K562 (cell line): Measurements from ENCODE around the gene CCL5. TPM values are rescaled to one million over a fixed set of nuclear protein-coding genes. Genes with fewer than 3 reads are reported as not detected.

ENCODE experiments used
- ATAC-seq: fragments of 200-7000 bp; cut with Tn5 transposase; 3 replicates; pipeline ENCODE4 v1.9.1; 2020; ENCODE audit warnings: moderate library complexity
- BruUV-seq: library from RNA; stranded (reverse); fragments of 400-500 nt; replicated peaks from 2 replicates; lab custom pipeline; 2021; lab: Mats Ljungman, UMichigan
- CTCF ChIA-PET: fragments of 300-600 bp; formaldehyde crosslinking; extraction: SDS; loops from one replicate; lab custom pipeline; 2021; ENCODE audit warnings: low intra/inter-chr PET ratio; lab: Yijun Ruan, JAX
- POLR2A ChIA-PET: fragments of 300-600, 350-650 bp; sonication (Branson Sonifier 250); formaldehyde crosslinking; extraction: SDS; loops from one replicate; lab custom pipeline; 2021; ENCODE audit warnings: antibody characterized with exemption, inconsistent platforms; lab: Yijun Ruan, JAX
- DNase-seq, 4 experiments: peaks; one replicate each; pipeline versions ENCODE4 v3.0.0 to v3.0.0-alpha.2; 2011 to 2018; ENCODE audit warnings: low spot score in 3 of 4, mixed read lengths in 3 of 4; ENCODE audit errors: extremely low read depth in 1 of 4
- FAIRE-seq: peaks from 2 replicates; lab custom pipeline; 2011; peaks lifted over from hg19 to GRCh38; lab: Jason Lieb, UNC
- H2AFZ ChIP-seq: 2 replicates; pipeline ENCODE4 v1.6.0; 2011; ENCODE audit warnings: low read depth, low read length, control low read depth, inconsistent platforms
- H3K27ac ChIP-seq: fragments of 200-600 bp; 3 replicates; pipeline ENCODE4 v1.8.0; 2011; ENCODE audit warnings: low read depth, mild to moderate bottlenecking, control low read depth, inconsistent platforms, low read length, moderate library complexity, mixed read lengths; ENCODE audit errors: extremely low read depth
- H3K27me3 ChIP-seq, 2 experiments: fragments of 300-600 bp in 1 of 2; 2 replicates in 1 of 2; 3 replicates in 1 of 2; pipeline versions ENCODE4 v1.6.0 to v1.8.0; 2011; ENCODE audit warnings: inconsistent platforms in 2 of 2, low read length in 2 of 2, mild to moderate bottlenecking in 1 of 2, mixed read lengths in 1 of 2, moderate library complexity in 1 of 2; ENCODE audit not compliant: control insufficient read depth in 2 of 2, insufficient read depth in 2 of 2
- H3K36me3 ChIP-seq: fragments of 300-600 bp; 3 replicates; pipeline ENCODE4 v1.8.0; 2011; ENCODE audit warnings: mild to moderate bottlenecking, low read length, inconsistent platforms; ENCODE audit not compliant: control insufficient read depth, insufficient read depth
- H3K4me1 ChIP-seq, 2 experiments: fragments of 200-600 bp in 1 of 2; replicated peaks in 1 of 2; 2 replicates in 1 of 2; 3 replicates in 1 of 2; pipeline versions ENCODE4 v1.5.1 to v1.8.0; 2011; ENCODE audit warnings: inconsistent platforms in 2 of 2, low read length in 2 of 2, mild to moderate bottlenecking in 1 of 2, mixed read lengths in 1 of 2, moderate library complexity in 1 of 2; ENCODE audit not compliant: control insufficient read depth in 2 of 2, insufficient read depth in 2 of 2
- H3K4me2 ChIP-seq: 2 replicates; pipeline ENCODE4 v1.6.1; 2011; ENCODE audit warnings: low read length, control low read depth, inconsistent platforms, mixed read lengths; ENCODE audit not compliant: insufficient read depth
- H3K4me3 ChIP-seq: fragments of 200-600 bp; sonication (generic), shearing (Covaris generic); 2 replicates; pipeline ENCODE4 v1.5.1; 2016; ENCODE audit warnings: control low read depth, inconsistent platforms
- H3K79me2 ChIP-seq: fragments of 200-600 bp; 3 replicates; pipeline ENCODE4 v1.8.0; 2011; ENCODE audit warnings: low read length, inconsistent platforms; ENCODE audit not compliant: control insufficient read depth, insufficient read depth
- H3K9ac ChIP-seq, 2 experiments: 2 replicates each; pipeline versions ENCODE4 v1.6.0 to v1.6.1; 2011; ENCODE audit warnings: low read depth in 2 of 2, low read length in 2 of 2, control low read depth in 1 of 2, inconsistent platforms in 1 of 2, mild to moderate bottlenecking in 1 of 2, mixed read lengths in 1 of 2; ENCODE audit not compliant: insufficient read depth in 1 of 2
- H3K9me1 ChIP-seq: one replicate; pipeline ENCODE4 v1.6.0; 2011; ENCODE audit warnings: inconsistent platforms, mild to moderate bottlenecking, low read length, moderate library complexity; ENCODE audit not compliant: control insufficient read depth, insufficient read depth
- H3K9me3 ChIP-seq: replicated peaks from 2 replicates; pipeline ENCODE4 v1.5.1; 2011; ENCODE audit warnings: low read depth, low read length, inconsistent platforms; ENCODE audit not compliant: control insufficient read depth, insufficient read depth
- H4K20me1 ChIP-seq: replicated peaks from 2 replicates; pipeline ENCODE4 v1.6.1; 2011; ENCODE audit warnings: low read length, inconsistent platforms, mixed read lengths; ENCODE audit not compliant: control insufficient read depth, insufficient read depth
- BACH1 ChIP-seq: fragments of 200-800 bp; sonication (Bioruptor generic); IDR thresholded peaks from 2 replicates; pipeline ENCODE4 v1.6.1; 2016; ENCODE audit warnings: missing genetic modification characterization, missing compliant biosample characterization
- CEBPG ChIP-seq, 3 experiments: fragments of 200-800 bp in 1 of 3; sonication (Bioruptor generic) in 1 of 3; sonication (generic) in 1 of 3; formaldehyde crosslinking in 1 of 3; IDR thresholded peaks in 2 of 3; conservative IDR thresholded peaks in 1 of 3; 2 replicates each; pipeline versions ENCODE4 v1.6.1 to v1.8.0; 2016 to 2022; ENCODE audit warnings: missing compliant biosample characterization in 2 of 3, missing genetic modification characterization in 2 of 3, mild to moderate bottlenecking in 1 of 3, missing genetic modification reagents in 1 of 3
- FOXJ3 ChIP-seq: sonication (generic); formaldehyde crosslinking; IDR thresholded peaks from 2 replicates; pipeline ENCODE4 v1.4.0; 2020; ENCODE audit warnings: mild to moderate bottlenecking, missing genetic modification reagents
- GATAD2A ChIP-seq: fragments of 450-650 bp; IDR thresholded peaks from 2 replicates; pipeline ENCODE4 v1.6.1; 2017
- NFXL1 ChIP-seq: fragments of 450-650 bp; formaldehyde crosslinking; IDR thresholded peaks from 2 replicates; pipeline ENCODE4 v1.4.0; 2021; ENCODE audit warnings: mild to moderate bottlenecking
- PHB ChIP-seq: fragments of 250-450 bp; sonication (Bioruptor Pico); IDR thresholded peaks from 2 replicates; pipeline ENCODE4 v1.5.0; 2021
- PHB2 ChIP-seq: fragments of 450-650 bp; IDR thresholded peaks from 2 replicates; pipeline ENCODE4 v1.6.1; 2017; ENCODE audit warnings: low read depth
- PRMT5 ChIP-seq: sonication (generic); formaldehyde crosslinking; IDR thresholded peaks from 2 replicates; pipeline ENCODE4 v1.5.0; 2020; ENCODE audit warnings: missing genetic modification reagents
- PTTG1 ChIP-seq: fragments of 450-650 bp; IDR thresholded peaks from 2 replicates; pipeline ENCODE4 v1.6.1; 2016; ENCODE audit warnings: low read depth, mild to moderate bottlenecking, missing genetic modification characterization, missing compliant biosample characterization
- RAD51 ChIP-seq: fragments of 450-650 bp; IDR thresholded peaks from 2 replicates; pipeline ENCODE4 v1.7.1; 2016; ENCODE audit warnings: low read depth, mild to moderate bottlenecking, borderline replicate concordance
- SIN3B ChIP-seq: fragments of 450-650 bp; IDR thresholded peaks from 2 replicates; pipeline ENCODE4 v1.6.1; 2017; ENCODE audit warnings: low read depth, mild to moderate bottlenecking, moderate library complexity
- SMAD4 ChIP-seq: fragments of 250-450 bp; sonication (Bioruptor Pico); conservative IDR thresholded peaks from 2 replicates; pipeline ENCODE4 v1.8.0; 2021; ENCODE audit warnings: inconsistent platforms, mild to moderate bottlenecking, moderate library complexity
- TRIM24 ChIP-seq, 2 experiments: fragments of 450-650 bp; IDR thresholded peaks; 2 replicates each; pipeline ENCODE4 v1.6.1; 2016
- ZC3H8 ChIP-seq: fragments of 450-650 bp; IDR thresholded peaks from 2 replicates; pipeline ENCODE4 v1.6.1; 2017
- ZNF175 ChIP-seq: fragments of 200-800 bp; sonication (Bioruptor generic); IDR thresholded peaks from 2 replicates; pipeline ENCODE4 v1.6.1; 2016; ENCODE audit warnings: low read depth, mild to moderate bottlenecking, missing genetic modification characterization, missing compliant biosample characterization
- ZNF696 ChIP-seq: fragments of 250-450 bp; sonication (Bioruptor Pico); conservative IDR thresholded peaks from 2 replicates; pipeline ENCODE4 v1.4.0; 2020; ENCODE audit warnings: mild to moderate bottlenecking, moderate library complexity
- WGBS: fragments of 100-300 bp; shearing (Covaris generic); methylation state at CpG from one replicate; pipeline ENCODE4 v1.1.6; 2016; ENCODE audit warnings: low coverage, mixed read lengths; ENCODE audit not compliant: insufficient coverage; ENCODE audit errors: missing lambda C conversion rate; 5-methylcytosine and 5-hydroxymethylcytosine counted together
- in situ Hi-C: fragments of 300-500 bp; cut with MboI; formaldehyde crosslinking; loops from 4 replicates; pipeline ENCODE4 v1.15.0; 2018; ENCODE audit warnings: inconsistent platforms, mixed read lengths
- intact Hi-C: fragments of 100-400 bp; cut with micrococcal nuclease; formaldehyde crosslinking; loops from 2 replicates; pipeline ENCODE4 v1.14.2; 2022
- polyA plus RNA-seq, 8 experiments: library from polyadenylated mRNA; depleted of rRNA in 4 of 8; stranded (reverse) in 5 of 8; unstranded in 3 of 8; fragments of >200 nt; fragmentation: Nextera tagmentation in 2 of 8; fragmentation: Illumina TruSeq in 1 of 8; extraction: Ambion mirVana in 2 of 8; extraction: Trizol in 1 of 8; gene quantifications; 2 replicates each; pipeline versions ENCODE4 v1.2.1 to v1.2.3, GENCODE V29; 2011 to 2014; ENCODE audit warnings: inconsistent platforms in 1 of 8, missing spikeins in 1 of 8
- total RNA-seq, 7 experiments: library from RNA; depleted of rRNA in 6 of 7; stranded (reverse); fragments of >200 nt in 6 of 7; fragmentation: Illumina TruSeq in 2 of 7; extraction: Trizol in 2 of 7; gene quantifications; 2 replicates each; pipeline versions ENCODE4 v1.2.1 to v1.2.3, GENCODE V29; 2011 to 2021; ENCODE audit warnings: low replicate concordance in 1 of 7
- TF ChIP-seq, protein P1 (sequence below): fragments of 250-450 bp; sonication (Bioruptor Pico); IDR thresholded peaks from 2 replicates; pipeline ENCODE4 v1.4.0; 2020; ENCODE audit warnings: mild to moderate bottlenecking, moderate library complexity
- TF ChIP-seq, protein P2 (sequence below): fragments of 450-650 bp; IDR thresholded peaks from 2 replicates; pipeline ENCODE4 v1.6.1; 2016

Gene CCL5
- total and polyA plus RNA-seq, 9 of the 15 experiments (the other 6 are each of a cell fraction or from before 2014, with no cell fraction given): 0.18 to 0.59 (median 0.45) TPM; not detected in 1

DNA sequence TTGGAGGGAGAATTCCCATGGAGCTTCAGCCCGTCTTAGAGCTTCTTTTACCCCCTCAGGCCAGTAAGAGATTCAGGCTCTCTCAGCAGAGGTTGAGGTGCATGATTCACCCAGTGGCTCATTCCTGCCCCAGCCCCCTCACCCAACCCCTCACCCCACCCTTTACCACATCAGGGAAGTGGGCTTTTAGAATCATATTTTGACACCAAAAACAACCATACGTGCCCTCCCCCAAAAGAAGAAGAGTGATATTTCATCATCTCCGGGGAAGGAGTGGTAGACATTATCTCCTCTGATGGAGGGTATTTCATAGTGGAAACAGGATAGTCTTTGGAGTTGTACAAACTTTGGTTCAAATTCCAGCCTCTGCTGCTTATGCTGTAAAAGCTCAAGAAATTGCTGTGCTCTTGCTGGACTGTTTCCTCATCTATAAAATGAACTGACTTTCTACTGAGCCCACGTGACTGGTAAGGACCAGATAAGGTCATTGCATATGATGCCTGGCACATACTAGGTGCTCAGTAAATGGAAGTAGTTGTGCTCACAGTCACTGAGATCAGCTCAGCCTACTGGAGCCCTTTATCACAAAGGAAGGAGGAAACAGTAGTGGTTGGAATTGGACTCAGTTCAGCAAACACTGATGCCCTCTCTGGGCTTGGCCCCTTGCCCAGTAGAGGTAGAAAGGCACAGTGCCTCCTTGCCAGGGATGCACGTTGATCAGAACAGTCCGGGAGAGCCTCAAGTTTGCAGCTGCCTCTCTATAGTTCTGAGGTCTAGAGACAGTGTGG lies 18.3 kb upstream of the CCL5 start:
- H3K36me3 ChIP-seq: no peaks in the 10 kb centered on the region
- no peak overlapping the region for H3K9ac ChIP-seq
- H4K20me1 ChIP-seq: no peaks in the 10 kb centered on the region
- DNase-seq (no peak), FAIRE-seq (no peak), ATAC-seq (peak; percentile 31; the same call in 2 of the 3 replicates)
- no peaks in the 10 kb centered on the region for H3K79me2 ChIP-seq
- in situ Hi-C loops: no loop called here
- no peaks in the 10 kb centered on the region for H3K9me3 ChIP-seq
- BruUV-seq: no TSS peak
- H3K27me3 ChIP-seq: no peaks in the 10 kb centered on the region
- no peak overlapping the region for H3K27ac ChIP-seq
- no peak overlapping the region for H3K4me2 ChIP-seq
- no peaks in the 10 kb centered on the region for H3K9me1 ChIP-seq
- peak overlapping the region; percentile 52; the same call in 1 of the 2 replicates for H2AFZ ChIP-seq
- H3K4me3 ChIP-seq: no peak overlapping the region
- intact Hi-C loops: no loop called here
- ChIA-PET CTCF (no interaction called here), POLR2A (interaction anchor here (0.8 to 1.6 kb wide), 3 partner anchors 9 to 32 kb away, joined by 4 read pairs; partner anchors contain the start of gene RDM1)
- WGBS: 25% methylated on average over 6 of the region's 6 CpGs
- peaks cover 9 to 27% of the 10 kb centered on the region in 2 experiments; a peak in 4 of 5 replicates for H3K4me1 ChIP-seq
- TF ChIP-seq GATAD2A (no peak), ZNF696 (CRISPR knock-in tag) (no peak), NFXL1 (no peak), PHB2 (no peak), TRIM24 (IDR thresholded peaks at IDR 0.05) (peak; percentile 25 to 29; a peak in 1 of 4 replicates), SIN3B (no peak), RAD51 (peak; percentile 69; the same call in 1 of the 2 replicates), FOXJ3 (CRISPR knock-in tag) (no peak), PTTG1 (tag) (no peak), ZNF175 (CRISPR knock-in tag) (peak; percentile 81; the same call in 1 of the 2 replicates), CEBPG (CRISPR knock-in tag; IDR thresholded peaks at IDR 0.05) (no peak), CEBPG (tag; conservative IDR thresholded peaks at IDR 0.05 in 1 of 2, IDR thresholded peaks at IDR 0.05 in 1 of 2) (peak; percentile 30 to 84; a peak in 2 of 4 replicates), BACH1 (tag) (0 out of 2 replicates have a peak, but pooled peaks have one; percentile 40), ZC3H8 (no peak), PRMT5 (no peak), PHB (CRISPR knock-in tag) (no peak), SMAD4 (peak; percentile 52; the same call in 1 of the 2 replicates)
- TF ChIP-seq, protein P1, sequence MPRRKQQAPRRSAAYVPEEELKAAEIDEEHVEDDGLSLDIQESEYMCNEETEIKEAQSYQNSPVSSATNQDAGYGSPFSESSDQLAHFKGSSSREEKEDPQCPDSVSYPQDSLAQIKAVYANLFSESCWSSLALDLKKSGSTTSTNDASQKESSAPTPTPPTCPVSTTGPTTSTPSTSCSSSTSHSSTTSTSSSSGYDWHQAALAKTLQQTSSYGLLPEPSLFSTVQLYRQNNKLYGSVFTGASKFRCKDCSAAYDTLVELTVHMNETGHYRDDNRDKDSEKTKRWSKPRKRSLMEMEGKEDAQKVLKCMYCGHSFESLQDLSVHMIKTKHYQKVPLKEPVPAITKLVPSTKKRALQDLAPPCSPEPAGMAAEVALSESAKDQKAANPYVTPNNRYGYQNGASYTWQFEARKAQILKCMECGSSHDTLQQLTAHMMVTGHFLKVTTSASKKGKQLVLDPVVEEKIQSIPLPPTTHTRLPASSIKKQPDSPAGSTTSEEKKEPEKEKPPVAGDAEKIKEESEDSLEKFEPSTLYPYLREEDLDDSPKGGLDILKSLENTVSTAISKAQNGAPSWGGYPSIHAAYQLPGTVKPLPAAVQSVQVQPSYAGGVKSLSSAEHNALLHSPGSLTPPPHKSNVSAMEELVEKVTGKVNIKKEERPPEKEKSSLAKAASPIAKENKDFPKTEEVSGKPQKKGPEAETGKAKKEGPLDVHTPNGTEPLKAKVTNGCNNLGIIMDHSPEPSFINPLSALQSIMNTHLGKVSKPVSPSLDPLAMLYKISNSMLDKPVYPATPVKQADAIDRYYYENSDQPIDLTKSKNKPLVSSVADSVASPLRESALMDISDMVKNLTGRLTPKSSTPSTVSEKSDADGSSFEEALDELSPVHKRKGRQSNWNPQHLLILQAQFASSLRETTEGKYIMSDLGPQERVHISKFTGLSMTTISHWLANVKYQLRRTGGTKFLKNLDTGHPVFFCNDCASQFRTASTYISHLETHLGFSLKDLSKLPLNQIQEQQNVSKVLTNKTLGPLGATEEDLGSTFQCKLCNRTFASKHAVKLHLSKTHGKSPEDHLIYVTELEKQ: no peak
- TF ChIP-seq, protein P2, sequence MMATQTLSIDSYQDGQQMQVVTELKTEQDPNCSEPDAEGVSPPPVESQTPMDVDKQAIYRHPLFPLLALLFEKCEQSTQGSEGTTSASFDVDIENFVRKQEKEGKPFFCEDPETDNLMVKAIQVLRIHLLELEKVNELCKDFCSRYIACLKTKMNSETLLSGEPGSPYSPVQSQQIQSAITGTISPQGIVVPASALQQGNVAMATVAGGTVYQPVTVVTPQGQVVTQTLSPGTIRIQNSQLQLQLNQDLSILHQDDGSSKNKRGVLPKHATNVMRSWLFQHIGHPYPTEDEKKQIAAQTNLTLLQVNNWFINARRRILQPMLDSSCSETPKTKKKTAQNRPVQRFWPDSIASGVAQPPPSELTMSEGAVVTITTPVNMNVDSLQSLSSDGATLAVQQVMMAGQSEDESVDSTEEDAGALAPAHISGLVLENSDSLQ: no peak
